Measurements from ENCODE around the gene ARHGEF28.

ARHGEF28 gene

DNA sequence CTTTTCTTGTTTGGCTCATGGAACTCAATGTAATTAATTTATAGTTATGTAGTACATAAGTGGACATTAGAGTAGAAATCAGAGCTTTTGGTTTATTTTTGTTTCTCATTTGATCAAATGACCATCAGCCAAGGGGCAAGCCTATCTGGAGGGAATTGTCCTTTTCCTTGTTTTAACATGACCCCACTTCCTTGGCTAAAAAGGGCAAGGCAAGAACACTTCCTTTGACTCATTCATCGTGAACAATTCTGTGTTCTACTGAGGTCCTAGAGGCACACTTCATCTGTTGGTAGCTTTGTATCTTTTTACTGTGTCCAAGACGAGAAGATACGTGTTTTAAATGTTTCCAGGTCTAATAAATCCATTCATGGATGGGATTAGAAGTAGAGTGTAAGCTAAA is 148.9 kb downstream of the ARHGEF28 start:
- TF ChIP-seq, protein P1, sequence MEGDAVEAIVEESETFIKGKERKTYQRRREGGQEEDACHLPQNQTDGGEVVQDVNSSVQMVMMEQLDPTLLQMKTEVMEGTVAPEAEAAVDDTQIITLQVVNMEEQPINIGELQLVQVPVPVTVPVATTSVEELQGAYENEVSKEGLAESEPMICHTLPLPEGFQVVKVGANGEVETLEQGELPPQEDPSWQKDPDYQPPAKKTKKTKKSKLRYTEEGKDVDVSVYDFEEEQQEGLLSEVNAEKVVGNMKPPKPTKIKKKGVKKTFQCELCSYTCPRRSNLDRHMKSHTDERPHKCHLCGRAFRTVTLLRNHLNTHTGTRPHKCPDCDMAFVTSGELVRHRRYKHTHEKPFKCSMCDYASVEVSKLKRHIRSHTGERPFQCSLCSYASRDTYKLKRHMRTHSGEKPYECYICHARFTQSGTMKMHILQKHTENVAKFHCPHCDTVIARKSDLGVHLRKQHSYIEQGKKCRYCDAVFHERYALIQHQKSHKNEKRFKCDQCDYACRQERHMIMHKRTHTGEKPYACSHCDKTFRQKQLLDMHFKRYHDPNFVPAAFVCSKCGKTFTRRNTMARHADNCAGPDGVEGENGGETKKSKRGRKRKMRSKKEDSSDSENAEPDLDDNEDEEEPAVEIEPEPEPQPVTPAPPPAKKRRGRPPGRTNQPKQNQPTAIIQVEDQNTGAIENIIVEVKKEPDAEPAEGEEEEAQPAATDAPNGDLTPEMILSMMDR (conservative IDR thresholded peaks at IDR 0.05; ENCODE audit: low read depth, low read length): no peak
- no peak for DNase-seq (ENCODE audit: low read depth)
- no peak overlapping the region for H3K4me3 ChIP-seq (ENCODE audit: low read depth, low read length)

- no peak overlapping the region for H3K4me3 ChIP-seq (ENCODE audit: low read depth, low read length)
- peak; percentile 54 for DNase-seq (ENCODE audit: low read depth)
- TF ChIP-seq, protein P1 (conservative IDR thresholded peaks at IDR 0.05; ENCODE audit: low read depth, low read length): no peak
Observed at GRCh38 chr5:73776405-73776804, 150.4 kb downstream of the ARHGEF28 start.

GRCh38 chr5:73777192-73777591 is 151.2 kb downstream of the ARHGEF28 start:
- H3K4me3 ChIP-seq (ENCODE audit: low read depth, low read length): no peak overlapping the region
- TF ChIP-seq, protein P1 (conservative IDR thresholded peaks at IDR 0.05; ENCODE audit: low read depth, low read length): no peak
- DNase-seq (ENCODE audit: low read depth): no peak

DNA sequence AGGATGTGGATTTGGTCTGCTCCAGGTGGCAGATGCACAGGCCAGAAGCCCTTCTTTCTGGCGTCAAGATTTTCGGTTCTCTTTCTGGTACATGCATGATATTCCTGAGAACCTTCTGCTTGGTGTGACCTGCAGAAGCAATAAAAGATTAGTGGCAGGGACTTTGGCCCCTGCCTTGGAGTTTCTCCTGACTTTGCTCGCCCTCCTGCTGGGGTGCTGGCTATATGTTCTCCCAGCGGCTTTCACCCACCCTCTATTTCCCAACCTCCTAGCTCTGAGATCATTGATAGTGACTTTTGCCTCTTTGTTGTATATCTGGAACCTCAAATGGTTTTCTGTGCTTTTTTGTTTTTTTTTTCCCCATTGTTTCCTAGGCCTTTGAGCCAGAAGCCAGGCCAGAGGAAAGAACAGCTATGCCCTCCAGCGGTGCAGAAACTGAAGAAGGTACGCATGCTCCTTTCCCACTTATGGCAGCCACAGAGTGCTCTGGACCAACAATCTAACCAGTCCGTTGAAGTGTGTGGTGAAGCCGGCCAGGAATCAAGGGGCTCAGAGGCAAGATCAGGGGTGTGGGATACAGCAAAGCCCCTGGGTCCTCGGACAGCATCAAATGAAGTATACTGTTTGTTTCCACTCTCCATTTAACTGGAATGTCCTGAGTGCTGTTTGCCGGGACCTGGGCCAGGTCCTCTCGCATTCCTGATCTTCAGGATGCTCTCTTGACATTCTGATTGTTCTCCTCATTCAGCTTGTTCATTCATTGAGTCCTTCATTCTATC is 154.5 kb downstream of the ARHGEF28 start:
- H3K4me3 ChIP-seq (ENCODE audit: low read depth, low read length): no peak overlapping the region
- peak; percentile 52 for DNase-seq (ENCODE audit: low read depth)
- TF ChIP-seq, protein P1 (conservative IDR thresholded peaks at IDR 0.05; ENCODE audit: low read depth, low read length): peak; percentile 46

DNA sequence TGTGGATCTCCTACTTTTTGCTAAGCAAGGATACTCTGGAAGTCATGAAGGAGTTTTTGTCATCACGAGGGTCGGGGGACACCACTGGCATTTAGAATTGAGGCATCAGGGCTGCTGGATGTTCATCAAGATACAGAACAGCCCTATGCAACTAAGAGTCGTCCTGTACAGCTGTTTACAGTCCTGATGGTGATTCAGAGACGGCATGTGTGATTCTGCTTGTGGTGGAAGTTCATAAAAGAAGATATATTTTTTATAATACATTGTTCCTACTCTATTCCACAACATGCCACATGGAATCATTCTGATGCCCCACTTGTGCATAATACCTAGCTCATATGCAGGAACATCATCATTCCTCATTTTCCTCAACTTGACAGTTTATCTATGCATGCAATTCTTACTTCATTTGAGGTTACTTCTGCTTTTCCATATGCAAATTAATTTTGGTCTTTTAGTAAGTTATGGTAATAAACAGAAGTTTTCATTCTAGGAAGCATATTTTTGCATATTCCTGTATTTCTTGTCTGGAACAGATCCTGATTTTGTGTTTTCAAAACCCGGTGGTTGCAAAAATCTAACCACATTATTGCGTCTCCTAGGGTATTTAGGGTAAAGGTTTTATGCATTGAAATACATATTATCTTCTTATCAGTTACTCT is 155.2 kb downstream of the ARHGEF28 start:
- TF ChIP-seq, protein P1 (conservative IDR thresholded peaks at IDR 0.05; ENCODE audit: low read depth, low read length): no peak
- no peak for DNase-seq (ENCODE audit: low read depth)
- no peak overlapping the region for H3K4me3 ChIP-seq (ENCODE audit: low read depth, low read length)

DNA sequence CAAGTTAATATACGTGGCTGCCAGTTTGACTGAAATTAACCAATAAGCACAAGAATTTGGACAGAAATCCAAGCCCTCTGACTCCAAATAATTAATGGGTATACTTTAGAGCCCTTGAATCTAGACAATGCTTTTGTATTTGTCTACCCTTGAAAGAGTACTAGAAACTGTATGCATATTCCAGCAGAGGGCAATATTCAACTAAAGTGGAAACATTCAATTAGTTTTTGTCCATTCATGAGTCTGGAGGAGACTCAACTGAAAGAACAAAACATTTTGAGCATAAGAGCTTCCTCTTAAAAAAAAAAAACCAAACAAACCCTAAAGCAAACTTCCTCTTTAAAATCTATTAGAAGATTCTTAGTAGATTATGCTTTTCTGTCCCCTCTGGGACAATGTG is 157.8 kb downstream of the ARHGEF28 start:
- TF ChIP-seq, protein P1 (conservative IDR thresholded peaks at IDR 0.05; ENCODE audit: low read depth, low read length): peak; percentile 54
- peak; percentile 66 for DNase-seq (ENCODE audit: low read depth)
- H3K4me3 ChIP-seq (ENCODE audit: low read depth, low read length): no peak overlapping the region
